8988T (cell line): ENCODE results near the gene USP54.
A peak's percentile ranks its signal among the peaks of the same experiment; 100 is the strongest.
"Not testable (repeated sequence)": the region's sequence is repeated elsewhere in the genome, so short reads cannot be mapped to it uniquely, and the experiment has no call there.

Experiments used
- DNase-seq: peaks from one replicate; pipeline ENCODE4 v3.0.0; 2011

The USP54 gene

GRCh38 chr10:73590881-73591799 lies at the start of gene USP54:
TSS of gene USP54 (minus strand) at chr10:73591342. CDS start at chr10:73575658, 15,684 bp downstream.
- DNase-seq = no peak

GRCh38 chr10:73639286-73639685 lies 48.1 kb upstream of the USP54 start:
- DNase-seq = no peak

GRCh38 chr10:73635781-73636180 lies 44.6 kb upstream of the USP54 start:
- DNase-seq = no peak

GRCh38 chr10:73634421-73634820 lies 43.3 kb upstream of the USP54 start:
- no peak for DNase-seq

GRCh38 chr10:73629165-73629564 lies 38.0 kb upstream of the USP54 start:
- no peak for DNase-seq

- no peak for DNase-seq
Measured at GRCh38 chr10:73628405-73628804, 37.3 kb upstream of the USP54 start.

- DNase-seq = no peak
Measured at GRCh38 chr10:73627300-73627699, 36.2 kb upstream of the USP54 start.

- DNase-seq = peak; percentile 86
Measured at GRCh38 chr10:73625884-73626752, 35.0 kb upstream of the USP54 start.

- DNase-seq = no peak
Measured at GRCh38 chr10:73625004-73625883, 34.1 kb upstream of the USP54 start.

- DNase-seq = no peak
Measured at GRCh38 chr10:73623056-73623455, 31.9 kb upstream of the USP54 start.

- not testable (repeated sequence) for DNase-seq
Measured at GRCh38 chr10:73620974-73621373, 29.8 kb upstream of the USP54 start.

- not testable (repeated sequence) for DNase-seq
Measured at GRCh38 chr10:73617143-73617542, 26.0 kb upstream of the USP54 start.

- no peak for DNase-seq
Measured at GRCh38 chr10:73614720-73615119, 23.6 kb upstream of the USP54 start.

- DNase-seq = no peak
Measured at GRCh38 chr10:73609116-73609515, 18.0 kb upstream of the USP54 start.

- peak; percentile 28 for DNase-seq
Measured at GRCh38 chr10:73601486-73601921, 10.4 kb upstream of the USP54 start.

- no peak for DNase-seq
Measured at GRCh38 chr10:73597346-73597745, 6.2 kb upstream of the USP54 start.

- no peak for DNase-seq
Measured at GRCh38 chr10:73593812-73594211, 2.7 kb upstream of the USP54 start.

- no peak for DNase-seq
Measured at GRCh38 chr10:73593110-73593509, 2.0 kb upstream of the USP54 start.

GRCh38 chr10:73591935-73592699 lies 975 bp upstream of the USP54 start:
- DNase-seq = no peak

- DNase-seq = no peak
Measured at GRCh38 chr10:73589563-73590126, 1.5 kb downstream of the USP54 start.

- no peak for DNase-seq
Measured at GRCh38 chr10:73588656-73589055, 2.5 kb downstream of the USP54 start.
